NCI-H2196 (cell line): ENCODE measurements around the gene GRM7.

Experiments used
- DNase-seq: peaks from one replicate; lab custom pipeline; 2025; ENCODE audit not compliant: unreplicated experiment; lab: John Stamatoyannopoulos, UW

GRM7 gene

GRCh38 chr3:6965881-6966280 is 105.0 kb downstream of the GRM7 start:
- no peak for DNase-seq

GRCh38 chr3:6971933-6972332 is 111.0 kb downstream of the GRM7 start:
- DNase-seq, result no peak

DNA sequence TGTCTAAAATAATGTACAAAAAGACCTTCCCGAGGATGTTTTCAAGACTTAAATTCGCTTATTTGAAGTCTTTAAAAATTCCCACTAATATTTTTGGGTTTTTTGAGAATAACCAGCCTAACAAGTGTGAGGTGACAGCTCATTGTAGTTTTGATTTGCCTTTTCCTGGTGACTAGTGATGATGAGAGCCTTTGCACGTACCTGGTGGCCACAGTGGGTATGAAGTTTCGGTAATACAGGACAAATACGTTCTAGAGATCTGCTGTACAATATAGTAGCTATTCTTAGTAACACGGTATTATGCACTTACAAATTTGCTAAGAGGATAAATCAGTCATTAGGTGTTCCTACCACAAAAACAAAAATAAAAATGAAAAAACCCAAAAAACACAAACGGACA is 124.9 kb downstream of the GRM7 start:
- DNase-seq, result no peak

GRCh38 chr3:6989608-6990291 is 128.8 kb downstream of the GRM7 start:
- DNase-seq, result no peak

GRCh38 chr3:6994081-6994668 is 133.3 kb downstream of the GRM7 start:
- DNase-seq, result no peak

DNA sequence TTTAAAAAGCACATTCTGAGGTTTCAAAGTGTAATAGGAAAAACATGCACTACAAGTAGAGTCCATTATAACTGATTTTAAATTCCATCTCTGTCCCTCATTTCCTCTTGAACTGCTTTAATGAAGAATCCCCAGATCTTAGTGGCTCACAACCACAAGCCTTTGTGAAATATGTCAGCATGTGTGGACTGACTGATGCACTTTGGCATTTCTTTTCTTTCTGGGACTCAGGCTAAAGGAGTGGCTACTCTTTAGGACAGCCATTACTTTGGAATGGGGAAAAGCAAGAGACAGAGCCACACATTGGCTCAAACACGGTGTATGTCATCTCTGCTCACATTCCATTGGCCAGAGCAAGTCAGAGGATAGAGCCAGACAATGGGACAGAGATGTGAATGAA is 139.6 kb downstream of the GRM7 start:
- DNase-seq, result no peak

DNA sequence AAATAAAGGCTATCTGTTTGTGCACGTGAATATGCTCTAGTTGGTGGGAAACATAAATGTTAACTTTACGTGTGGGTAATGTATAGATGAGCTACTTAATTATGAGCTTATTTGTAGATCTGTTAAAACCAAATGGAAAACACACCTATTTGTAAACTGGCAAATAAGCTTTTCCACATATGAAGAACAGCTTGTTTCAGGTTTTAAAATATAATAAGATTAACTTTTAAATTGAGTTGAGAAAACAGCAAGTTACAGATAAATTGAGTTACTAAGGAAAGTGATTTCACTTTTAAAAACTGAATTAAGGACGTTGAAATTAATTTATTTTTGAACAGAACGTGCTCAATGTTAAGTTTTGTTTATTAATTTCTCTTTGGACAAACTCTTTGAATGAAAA is 140.5 kb downstream of the GRM7 start:
- DNase-seq, result no peak

DNA sequence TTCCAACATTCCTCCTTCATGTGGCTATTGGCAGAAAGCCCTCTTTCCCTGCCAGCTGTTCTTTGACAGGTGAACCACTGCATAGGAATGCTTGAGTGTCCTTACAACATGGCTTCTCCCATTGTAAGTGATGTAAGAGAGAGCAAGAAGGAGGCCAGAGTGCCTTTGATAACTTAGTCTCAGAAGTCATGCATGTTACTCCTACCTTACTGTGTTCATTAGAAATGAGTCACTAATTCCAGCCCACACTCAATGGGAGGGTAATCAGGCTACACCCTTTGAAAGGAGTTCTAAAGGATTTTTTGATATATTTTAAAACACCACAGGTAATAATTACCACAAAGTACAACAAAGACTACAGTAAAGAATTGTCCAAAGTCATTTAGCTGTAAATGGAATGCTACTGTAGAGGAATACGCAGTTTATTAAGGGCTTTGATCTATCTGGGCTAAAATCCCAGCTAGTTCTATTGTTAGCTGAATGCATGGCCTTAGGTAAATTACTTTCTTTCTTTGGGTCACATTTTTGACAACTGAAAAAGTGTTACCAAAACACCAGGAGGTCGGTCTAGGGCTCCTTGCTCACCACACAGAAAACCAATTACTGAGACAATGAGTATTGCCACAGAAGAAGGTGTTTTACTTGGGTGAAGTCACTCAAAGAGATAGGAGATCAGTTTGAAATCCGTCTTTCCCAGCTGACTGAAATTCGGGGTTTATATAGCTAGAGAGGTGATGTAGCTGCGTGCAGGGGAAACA is 154.9 kb downstream of the GRM7 start:
- no peak for DNase-seq

DNA sequence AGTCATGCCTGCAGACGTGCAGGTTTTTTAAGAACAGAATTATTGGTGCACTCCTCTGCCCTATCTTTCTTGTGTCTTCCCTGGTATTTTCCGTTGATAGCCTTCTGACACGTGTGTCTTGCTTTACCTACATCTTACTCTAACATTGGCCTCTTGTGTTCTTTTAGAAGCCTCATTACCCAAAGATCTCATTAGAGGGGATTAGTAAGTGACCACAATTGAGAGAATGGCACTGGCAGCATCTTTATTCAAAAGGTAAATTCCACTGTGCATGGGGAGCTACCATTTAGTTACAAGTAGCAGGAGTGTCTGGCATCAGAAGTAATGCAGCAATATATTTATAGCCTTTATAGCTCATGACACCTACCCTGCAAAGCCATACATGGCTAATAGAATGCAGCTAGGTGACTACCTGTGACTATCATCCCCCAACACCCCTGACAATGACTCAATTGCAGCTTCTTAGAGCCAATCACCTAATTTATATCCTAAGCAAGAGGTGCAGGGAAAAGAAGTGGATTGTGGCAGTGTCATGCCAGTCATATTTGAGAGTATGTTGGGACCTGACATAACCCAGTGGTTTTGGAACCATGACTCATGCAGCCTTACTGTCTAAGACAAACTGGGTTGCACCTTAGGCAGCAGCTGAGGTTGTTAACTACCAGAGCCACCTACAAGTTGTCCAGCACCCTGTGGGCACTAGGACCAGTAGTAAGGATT is 164.8 kb downstream of the GRM7 start:
- no peak for DNase-seq

DNA sequence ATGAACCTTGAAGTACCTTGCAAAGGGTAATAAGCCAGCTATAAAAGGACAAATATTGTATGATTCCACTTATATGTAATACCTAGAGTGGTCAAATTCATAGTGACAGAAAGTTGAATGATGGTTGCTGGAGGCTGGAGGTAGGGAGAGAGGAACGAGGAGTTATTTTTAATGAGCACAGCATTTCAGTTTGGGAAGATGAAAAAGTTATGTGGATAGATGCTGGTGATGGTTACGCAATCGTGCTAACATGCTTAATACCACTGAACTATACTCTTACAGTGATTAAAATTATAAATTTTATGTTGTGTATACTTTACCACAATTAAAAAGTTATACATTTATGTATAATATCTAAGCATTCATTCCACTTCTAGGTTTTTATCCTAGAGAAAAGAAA is 168.6 kb downstream of the GRM7 start:
- DNase-seq, result no peak

- no peak for DNase-seq
Observed at GRCh38 chr3:7038394-7038793, 177.5 kb downstream of the GRM7 start.

- DNase-seq, result no peak
Observed at GRCh38 chr3:7062714-7063113, 201.8 kb downstream of the GRM7 start.

GRCh38 chr3:7070461-7070860 is 209.5 kb downstream of the GRM7 start:
- DNase-seq, result no peak

- DNase-seq, result no peak
Observed at GRCh38 chr3:7074217-7074616, 213.3 kb downstream of the GRM7 start.

DNA sequence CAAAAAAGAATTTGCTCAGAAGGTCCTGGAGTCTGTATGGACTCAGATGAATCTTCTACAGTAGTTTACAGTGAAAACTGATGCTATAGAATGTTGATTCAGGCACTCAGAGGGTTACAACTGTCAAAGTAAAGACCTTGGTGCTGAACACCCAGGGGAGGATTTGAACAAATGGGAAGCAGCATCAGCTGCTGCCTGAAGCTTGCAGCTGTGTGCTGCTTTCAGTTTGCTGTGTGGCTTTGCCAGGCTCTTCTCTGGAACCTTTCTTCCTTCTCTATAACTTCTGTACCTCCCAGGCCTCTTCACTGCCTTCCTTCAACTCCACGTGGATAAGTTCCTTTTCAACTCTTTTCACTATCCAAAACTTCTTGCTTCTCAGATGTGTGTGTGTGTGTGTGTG is 214.2 kb downstream of the GRM7 start:
- no peak for DNase-seq

DNA sequence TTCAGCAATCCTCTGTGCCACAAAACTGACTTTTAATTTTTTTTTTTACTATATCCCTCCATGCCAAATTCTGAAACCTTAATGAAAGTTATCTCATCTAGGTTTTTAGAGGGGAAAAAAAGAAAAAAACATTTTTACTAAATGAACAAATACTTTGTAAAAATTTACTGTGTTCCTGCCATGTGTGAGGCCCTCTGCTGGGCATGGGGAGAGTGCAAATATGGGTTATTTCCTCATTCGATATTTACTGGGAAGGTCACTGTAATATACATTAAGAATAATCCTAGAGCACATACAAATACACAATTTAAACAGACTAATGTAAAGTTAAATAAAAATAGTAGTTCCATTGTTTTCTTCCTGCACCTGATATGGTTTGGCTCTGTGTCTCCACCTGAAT is 215.0 kb downstream of the GRM7 start:
- DNase-seq, result no peak

DNA sequence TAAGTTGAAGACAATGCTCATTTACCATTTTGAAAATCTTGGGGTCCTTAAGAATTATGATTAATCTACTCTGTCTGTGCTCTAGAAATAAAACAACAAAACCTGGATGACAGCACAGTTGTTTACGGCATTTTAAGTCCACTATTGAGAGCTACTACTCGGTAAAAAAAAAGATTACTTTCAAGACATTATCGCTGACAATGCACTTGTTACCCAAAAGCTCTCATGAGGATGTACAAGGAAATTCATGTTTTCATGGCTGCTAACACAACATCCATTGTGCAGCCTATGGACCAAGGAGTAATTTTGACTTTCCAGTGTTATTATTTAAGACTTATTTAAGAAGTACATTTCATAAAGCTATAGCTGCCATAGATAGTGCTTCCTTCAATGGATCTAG is 221.3 kb downstream of the GRM7 start:
- DNase-seq, result no peak

DNA sequence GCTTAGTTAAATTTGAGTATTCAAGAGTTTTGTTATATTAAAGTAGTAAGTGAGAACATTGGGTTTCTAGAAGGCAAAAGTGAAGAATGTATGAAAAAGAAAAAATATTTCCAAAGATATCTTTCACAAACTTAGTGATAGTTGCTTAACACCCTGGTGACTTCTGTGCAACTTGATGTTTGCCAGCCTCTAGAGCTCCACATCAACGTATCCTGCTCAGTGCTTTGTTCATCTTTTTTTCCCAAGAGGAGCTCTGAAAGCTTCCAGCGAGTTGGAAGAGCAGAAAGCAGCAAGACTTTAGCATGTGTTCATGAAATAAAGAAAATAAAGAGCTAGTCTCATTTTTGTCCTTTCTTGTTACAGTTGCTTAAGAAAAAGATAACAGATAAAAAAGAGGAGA is 225.5 kb downstream of the GRM7 start:
- DNase-seq, result no peak

- DNase-seq, result no peak
Observed at GRCh38 chr3:7095116-7095515, 234.2 kb downstream of the GRM7 start.

DNA sequence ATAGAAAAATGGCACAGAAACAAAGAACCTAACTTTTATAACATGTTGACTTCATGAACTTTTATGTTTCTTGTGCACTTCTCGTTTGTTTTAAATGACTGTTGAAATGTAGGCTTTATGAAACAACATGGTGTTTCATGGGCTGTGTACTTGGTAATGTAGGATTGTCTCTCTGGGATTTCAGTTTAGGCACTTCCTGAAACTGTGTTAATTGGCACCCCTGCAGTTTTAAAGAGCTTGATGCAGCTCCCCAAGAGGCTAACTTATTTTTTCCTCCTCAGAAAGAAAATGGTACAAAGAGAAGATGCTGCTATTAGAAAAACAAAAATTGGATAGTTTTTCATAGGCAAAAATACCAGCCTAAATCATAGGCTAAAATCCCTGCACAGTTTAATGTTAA is 239.2 kb downstream of the GRM7 start:
- DNase-seq, result no peak

DNA sequence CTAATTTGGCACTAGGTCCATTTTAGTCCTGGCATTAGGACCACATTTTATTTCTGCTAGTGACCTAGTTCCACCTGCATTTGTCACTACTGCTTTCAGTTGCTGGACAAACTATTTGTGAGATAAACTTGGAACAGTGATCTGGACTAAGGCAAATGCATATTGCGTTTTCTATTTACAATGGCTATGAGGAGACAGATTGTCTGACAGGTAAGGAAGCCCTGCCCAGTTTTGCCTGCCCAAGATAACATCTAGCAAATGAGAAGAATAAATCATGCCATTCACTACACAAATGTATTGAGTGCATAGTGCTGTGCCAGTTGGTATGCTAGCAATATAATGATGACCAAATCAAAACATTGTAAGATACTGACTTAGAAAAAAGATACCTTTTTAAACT is 245.7 kb downstream of the GRM7 start:
- no peak for DNase-seq

DNA sequence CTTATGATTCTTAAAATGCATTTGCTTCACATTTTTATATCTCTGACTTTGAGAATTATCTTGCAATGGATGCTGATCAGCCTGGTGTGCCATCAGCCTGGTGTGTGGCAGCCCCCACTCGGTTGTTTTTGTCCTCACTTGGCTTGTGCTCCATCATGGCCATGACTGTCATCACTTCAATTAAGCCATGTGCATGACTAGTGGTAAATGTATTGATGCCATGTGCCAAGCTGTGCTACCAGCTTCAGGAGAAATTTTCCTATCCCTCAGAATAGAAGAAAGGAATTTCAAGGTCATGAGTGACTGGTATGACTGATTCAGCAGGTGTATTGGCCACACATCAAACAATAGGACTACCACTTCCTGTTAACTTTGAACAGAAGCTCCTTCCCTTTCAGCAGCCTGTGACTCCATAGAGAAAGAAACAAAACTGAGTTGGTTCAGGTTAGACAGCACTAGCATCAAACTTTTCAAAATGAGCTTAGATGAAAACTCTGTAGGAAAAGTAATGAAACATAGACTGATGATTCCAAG is 251.7 kb downstream of the GRM7 start:
- no peak for DNase-seq
